Adipose tissue (tissue), 3 donors: ENCODE measurements around the gene MCM3AP. TPM values are rescaled to one million over a fixed set of nuclear protein-coding genes. Genes with fewer than 3 reads are reported as not detected.
"Not testable (repeated sequence)": the region's sequence is repeated elsewhere in the genome, so short reads cannot be mapped to it uniquely, and the experiment has no call there.

Experiments used
- H3K27ac ChIP-seq: one replicate; pipeline ENCODE4 v1.5.1; 2013; ENCODE audit warnings: low read depth, low read length
- WGBS, 3 donors: extraction: QIAGEN DNeasy Blood & Tissue Kit; methylation state at CpG; one replicate each; pipeline ENCODE4 v1.1.7; 2013; 5-methylcytosine and 5-hydroxymethylcytosine counted together
- polyA plus RNA-seq, 3 donors: library from polyadenylated mRNA; stranded (reverse); fragments of 200-250 nt; gene quantifications; one replicate each; pipeline ENCODE4 v1.2.3, GENCODE V29; 2013
- donor health status: healthy with polysubstance abuse.
- donor health status: Bipolar disorder and iron deficiency.
- donor health status: healthy.

MCM3AP gene
- polyA plus RNA-seq, 3 donors: 22.8 to 41.0 (median 39.1) TPM

DNA sequence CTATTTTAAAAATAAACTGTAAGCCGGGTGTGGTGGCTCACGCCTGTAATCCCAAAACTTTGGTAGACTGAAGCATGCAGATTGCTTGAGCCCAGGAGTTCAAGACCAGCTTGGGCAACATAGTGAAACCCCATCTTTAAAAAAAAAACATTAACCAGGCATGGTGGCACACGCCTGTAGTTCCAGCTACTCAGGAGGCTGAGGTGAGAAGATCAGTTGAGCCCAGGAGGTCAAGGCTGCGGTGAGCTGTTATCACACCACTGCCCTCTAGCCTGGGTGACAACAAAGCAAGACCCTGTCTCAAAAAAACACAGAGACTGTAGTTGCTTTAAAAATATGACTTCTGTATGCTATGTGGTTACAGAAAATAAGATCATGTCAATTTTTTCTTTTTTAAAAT lies 32.6 kb downstream of the MCM3AP start:
- WGBS, 3 donors: 94 to 97% (median 95%) methylated on average over 4 of the region's 4 CpGs
- no peak overlapping the region for H3K27ac ChIP-seq

DNA sequence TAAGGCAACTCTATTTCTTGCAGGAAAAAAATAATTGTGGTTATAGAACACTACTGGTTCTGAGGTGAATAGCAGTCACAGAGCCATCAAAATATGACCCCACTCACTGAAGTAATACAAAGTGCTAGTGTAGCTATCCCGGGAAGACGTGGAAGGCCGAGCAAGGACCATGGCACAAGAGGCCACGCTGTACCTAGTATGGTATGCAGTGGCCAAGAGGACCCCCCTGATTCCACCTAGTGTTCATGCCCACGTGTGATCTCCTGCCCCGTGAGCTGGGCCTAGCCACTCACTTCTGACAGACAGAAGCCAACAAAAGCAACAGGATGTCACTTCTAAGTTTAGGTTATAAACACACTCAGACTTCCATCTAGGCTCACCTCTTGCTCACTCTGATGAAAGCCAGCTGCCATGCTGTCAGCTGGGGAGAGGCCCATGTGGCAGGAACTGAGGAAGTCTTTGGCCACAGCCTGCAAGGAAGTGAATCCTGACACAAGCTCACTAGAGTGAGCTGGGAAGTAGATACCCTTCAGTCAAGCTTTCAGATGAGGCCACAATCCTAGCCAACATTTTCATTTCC lies 35.2 kb downstream of the MCM3AP start:
- no peak overlapping the region for H3K27ac ChIP-seq

DNA sequence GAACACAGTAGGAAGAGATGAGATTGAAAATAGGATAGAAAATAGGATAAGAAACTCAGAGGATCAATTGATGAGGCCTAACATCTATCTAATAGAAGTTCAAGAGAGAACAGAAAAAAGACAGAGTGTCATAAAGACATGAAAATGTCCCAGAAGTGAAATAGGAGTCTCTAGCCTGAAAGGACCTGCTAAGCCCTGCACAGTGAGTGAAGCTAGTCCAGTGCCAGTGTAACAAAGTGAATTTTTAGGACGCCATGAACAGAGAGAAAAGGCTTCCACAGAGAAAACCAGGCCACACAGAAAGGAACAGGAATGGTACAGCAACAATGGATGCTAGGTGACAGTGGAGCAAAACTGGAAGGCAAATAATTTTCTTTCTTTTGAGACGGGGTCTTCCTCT lies 36.6 kb downstream of the MCM3AP start:
- 89 to 99% (median 92%) methylated on average over 2 of the region's 2 CpGs for WGBS, 3 donors
- H3K27ac ChIP-seq: no peak overlapping the region

More for the DNA sequence above, 35.2 kb downstream of the MCM3AP start:
- 85 to 92% (median 86%) methylated on average over 6 of the region's 6 CpGs for WGBS, 3 donors

DNA sequence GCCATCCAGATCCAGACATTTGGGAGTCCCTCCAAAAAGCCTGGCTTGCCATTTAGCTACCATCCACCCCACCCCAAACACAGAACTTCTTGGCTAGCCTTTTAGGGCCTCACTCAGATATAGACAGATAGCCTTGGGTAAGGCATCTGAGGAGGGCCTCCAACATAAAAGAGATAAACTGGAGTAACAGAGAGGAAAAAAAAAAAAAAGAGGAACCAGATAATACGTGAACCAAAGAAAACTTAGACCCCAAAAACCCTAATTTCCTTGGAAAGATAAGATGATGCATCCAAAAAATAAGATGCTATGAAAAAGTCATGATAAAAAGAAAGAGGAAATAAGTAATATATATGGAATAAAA lies 37.0 kb downstream of the MCM3AP start:
- no peak overlapping the region for H3K27ac ChIP-seq
- WGBS, 3 donors: 71 to 100% (median 84%) methylated on average over 1 of the region's 1 CpG

DNA sequence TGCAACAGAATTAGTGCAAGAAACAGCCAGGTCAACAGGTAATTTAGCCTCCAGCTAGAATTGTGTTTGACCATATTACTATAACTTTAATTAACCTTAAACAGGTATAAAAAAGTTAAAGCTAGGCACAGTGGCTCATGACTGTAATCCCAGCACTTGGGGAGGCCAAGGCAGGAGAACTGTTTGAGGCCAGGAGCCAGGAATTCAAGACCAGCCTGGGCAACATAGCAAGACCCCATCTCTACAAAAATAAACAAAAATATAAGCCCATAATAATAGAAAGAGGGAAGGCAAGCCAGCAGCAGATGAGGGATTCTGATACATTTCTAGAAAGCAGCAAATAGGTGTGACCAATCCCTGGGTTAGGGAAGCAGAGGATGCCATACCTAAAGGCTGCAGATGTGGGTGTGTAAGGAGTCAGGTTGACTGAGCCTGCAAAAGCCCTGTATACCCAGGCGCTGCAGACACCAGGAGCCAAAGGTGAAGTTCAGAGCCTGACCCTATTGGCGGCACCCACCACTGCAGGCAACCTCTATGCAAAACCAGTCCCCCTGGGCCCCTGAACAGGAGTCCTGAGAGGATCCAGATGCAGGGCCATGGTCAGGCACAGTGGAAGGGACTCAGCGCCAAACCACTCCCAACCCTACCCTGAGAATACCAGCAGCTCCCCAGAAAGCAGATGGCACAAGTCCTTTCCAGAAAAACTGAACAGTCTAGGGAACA lies 37.6 kb downstream of the MCM3AP start:
- no peak overlapping the region for H3K27ac ChIP-seq
- WGBS, 3 donors: 96 to 100% (median 98%) methylated on average over 3 of the region's 3 CpGs

DNA sequence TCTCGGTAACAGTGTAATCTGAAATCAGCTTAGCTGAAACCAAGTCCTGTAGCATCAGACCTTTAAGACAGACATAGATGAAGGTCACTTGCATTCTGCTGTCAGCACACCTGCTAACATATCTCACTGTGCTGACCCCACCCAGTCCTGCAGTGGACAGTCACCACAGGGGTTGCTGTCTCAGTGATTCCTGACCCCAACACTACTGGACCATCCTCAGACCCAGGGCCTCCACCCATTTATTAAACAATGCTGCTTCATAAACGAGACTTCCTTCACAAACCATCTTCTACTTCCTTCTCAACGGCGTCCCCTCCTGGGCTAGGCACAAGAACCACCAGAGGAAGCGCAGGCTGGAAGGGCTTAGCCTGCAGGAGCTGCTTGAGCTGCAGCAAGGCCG lies 39.1 kb downstream of the MCM3AP start:
- 81 to 84% (median 83%) methylated on average over 6 of the region's 6 CpGs for WGBS, 3 donors
- no peak overlapping the region for H3K27ac ChIP-seq

DNA sequence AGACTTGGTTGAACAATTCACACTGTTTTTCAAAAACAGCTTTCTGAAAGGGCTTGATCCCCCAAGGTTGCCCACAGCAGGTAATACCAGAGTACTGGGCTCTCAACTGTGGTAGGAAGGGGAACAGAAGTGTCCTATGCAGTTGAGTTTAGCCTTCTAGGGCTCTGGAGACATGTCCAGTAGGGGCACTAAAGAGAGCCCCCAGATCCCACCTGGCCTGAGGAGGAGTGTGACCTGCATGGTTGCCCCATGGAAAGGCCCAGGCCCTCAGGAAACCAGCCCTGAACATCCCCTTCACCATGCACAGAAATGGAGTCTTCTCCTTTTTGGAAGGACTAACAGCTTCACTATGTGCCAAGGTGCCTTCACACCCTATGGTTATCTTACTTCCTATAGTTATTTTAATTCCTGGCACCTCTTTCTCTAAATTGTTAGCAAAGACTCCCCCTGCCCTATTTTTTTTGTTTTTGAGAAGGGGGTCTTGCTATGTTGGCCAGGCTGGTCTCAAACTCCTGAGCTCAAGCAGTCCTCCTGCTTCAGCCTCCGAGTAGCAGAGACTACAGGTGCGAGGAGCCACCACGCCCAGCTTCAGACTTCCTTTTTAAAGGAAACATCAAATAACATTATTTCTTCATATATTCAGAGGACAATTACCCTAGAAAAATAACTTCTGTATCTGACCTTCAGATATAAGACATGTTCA lies 40.0 kb downstream of the MCM3AP start:
- no peak overlapping the region for H3K27ac ChIP-seq
- 79 to 94% (median 80%) methylated on average over 3 of the region's 3 CpGs for WGBS, 3 donors

DNA sequence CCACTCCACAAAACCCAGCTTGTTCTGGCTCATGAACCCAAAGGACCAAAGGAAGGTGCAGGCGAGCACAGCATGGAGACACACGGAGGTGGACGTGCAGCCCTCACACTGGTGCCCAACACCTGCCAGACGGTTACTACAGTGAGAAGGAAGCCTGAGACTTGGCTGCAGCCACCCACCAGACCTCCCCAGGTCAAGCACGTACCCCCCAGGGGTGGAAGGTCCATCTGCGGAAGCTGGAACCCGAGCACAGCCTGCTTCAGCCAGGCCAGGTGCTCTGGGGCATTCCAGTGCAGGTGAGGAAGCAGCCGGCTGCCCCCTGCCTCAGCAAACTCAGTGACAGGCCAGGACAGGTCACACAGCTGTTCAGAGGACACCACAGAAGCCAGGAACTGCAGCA lies 40.8 kb downstream of the MCM3AP start:
- no peak overlapping the region for H3K27ac ChIP-seq
- 87 to 93% (median 91%) methylated on average over 8 of the region's 8 CpGs for whole genome bisulfite sequencing, 3 donors

DNA sequence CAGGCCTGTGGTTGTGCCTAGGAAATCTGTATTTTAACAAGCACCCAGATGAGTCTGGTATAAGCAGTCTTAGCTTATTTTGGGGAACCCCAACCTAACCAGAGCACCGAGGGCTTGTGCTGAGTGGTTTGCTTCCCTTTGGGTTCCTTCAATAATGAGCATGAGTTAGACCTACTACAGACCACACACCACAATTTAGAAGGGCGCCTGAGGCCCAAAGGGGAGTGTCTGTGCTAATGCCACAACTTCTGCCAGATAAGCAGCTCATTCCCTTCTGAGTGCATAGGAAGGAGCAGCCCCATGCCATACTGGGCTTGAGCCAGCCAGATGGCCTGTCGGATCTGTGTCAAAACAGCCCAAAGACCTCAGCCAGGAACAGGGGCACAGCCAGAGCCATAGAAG lies 41.5 kb downstream of the MCM3AP start:
- WGBS, 3 donors: 91 to 93% (median 92%) methylated on average over 3 of the region's 3 CpGs
- H3K27ac ChIP-seq: no peak overlapping the region

DNA sequence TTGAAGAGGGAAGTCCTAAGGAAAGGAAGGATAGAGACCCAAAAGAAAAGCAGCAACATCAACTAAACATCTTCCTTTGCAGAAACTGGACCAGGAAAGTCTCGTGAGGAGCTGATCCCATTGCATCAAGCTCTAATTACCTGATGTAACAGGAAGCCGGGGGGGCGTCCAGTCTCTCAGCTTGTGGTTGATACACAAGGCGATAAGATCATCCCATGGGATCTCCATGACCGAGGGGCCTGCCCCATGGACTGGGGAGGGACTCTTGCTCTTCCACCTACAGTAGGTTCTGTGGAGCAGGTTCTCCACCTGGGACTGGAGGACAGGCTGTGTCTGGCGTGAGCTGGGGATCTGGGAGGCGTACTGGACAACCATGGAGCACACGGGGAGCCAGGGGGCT lies 42.1 kb downstream of the MCM3AP start:
- no peak overlapping the region for H3K27ac ChIP-seq
- 79 to 90% (median 80%) methylated on average over 8 of the region's 8 CpGs for WGBS, 3 donors

DNA sequence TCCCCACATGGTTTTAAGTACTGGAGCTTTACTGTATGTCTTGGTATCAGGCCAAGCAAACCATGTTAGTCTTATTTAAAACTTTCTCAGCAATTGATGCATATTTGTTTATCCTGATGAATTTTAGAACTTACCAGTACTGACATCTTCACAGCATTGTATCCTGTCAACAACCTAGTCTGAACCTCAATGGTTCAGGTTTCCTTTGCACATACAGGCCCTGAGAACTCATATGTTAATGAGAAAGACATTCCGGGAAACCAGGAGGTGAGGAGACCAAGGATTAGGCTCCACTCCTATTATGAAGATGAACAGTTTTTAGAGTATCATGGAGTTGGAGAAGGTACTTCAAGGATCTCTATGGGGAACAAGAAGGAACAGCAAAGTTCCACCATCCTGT lies 43.8 kb downstream of the MCM3AP start:
- 95 to 98% (median 97%) methylated on average over 1 of the region's 1 CpG for WGBS, 3 donors
- H3K27ac ChIP-seq: not testable (repeated sequence)

DNA sequence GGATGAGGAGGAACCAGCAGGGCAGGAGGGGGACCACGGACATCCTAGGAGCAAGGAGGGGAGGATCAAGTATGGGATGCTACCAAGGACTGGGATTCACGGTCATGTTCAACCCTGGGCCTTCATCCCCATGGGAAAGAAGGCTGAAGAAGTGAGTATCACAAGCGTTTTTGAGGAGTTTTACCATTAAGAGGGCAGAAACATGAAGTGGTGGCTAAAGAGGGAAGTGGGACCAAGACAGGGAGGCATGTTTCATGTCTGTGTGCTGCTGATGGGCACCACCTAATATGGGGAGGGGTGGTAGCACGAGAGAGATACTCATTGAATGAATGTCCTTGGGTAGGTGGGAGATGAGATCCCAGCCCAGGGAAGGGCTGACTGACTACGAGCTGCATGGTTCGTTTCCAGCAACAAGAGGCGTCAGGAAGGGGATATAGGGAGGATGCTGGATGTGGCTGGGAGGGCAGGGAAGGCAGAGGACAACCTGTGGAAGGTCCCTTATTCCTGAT lies 45.5 kb downstream of the MCM3AP start:
- WGBS, 3 donors: 86 to 89% (median 87%) methylated on average over 7 of the region's 7 CpGs
- H3K27ac ChIP-seq: no peak overlapping the region

DNA sequence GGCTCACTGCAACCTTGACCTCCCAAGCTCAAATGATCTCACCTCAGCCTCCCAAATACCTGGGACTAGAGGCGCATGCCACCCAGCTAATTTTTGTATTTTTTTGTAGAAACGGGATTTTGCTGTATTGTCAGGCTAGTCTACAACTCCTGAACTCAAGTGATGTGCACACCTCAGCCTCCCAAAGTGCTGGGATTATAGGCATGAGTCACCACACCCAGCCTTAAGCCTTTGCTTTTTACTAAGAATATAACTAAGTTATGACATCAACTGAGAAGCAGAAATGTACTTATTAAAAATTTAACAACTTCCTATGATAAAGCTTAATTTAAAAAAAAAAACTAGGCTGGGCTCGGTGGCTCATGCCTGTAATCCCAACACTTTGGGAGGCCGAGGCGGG lies 47.9 kb downstream of the MCM3AP start:
- WGBS, 3 donors: 78 to 96% (median 93%) methylated on average over 5 of the region's 5 CpGs

DNA sequence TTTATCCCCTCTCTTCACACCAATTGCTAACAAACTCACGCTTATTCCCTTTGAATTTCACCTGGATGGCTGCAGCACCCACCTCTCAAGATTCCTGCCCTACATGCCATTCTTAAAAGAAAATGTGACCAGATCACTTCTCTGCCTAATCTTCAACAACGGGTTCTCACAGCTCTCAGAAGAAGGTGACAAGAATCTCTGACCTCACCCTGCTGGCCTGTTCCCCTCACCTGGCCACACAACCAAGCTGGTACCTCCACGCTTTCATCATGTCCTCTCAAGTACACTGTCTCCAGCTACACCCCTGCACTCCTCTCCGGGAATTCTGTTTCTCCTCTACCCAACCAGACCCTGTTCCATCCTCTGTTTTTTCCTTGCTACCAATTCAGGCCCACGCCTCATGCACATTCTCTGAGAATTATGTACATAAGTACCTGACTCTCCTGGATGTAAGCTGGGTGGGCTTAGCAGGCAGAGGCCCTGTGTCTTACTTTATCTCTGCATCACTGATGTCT lies 50.9 kb downstream of the MCM3AP start:
- H3K27ac ChIP-seq: no peak overlapping the region
- WGBS, 3 donors: 60 to 78% (median 62%) methylated on average over 5 of the region's 5 CpGs

More for the DNA sequence above, 47.9 kb downstream of the MCM3AP start:
- no peak overlapping the region for H3K27ac ChIP-seq

DNA sequence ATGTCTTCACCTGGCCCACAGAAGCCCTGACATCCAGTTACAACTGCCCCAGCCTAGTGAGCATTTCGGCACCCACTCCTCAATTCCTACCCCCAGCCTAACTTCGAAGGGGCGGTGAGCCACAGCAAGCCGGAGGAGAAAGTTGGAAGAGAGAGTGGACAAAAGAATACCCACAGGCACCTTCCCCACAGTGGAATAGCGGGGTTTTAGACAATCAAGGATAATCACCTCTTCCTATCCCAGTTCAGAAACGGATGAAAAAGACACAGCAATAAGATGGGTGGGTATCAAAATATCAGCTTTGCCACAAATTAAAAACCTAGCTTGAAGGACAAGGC lies 55.5 kb downstream of the MCM3AP start:
- WGBS, 3 donors: 86 to 93% (median 91%) methylated on average over 6 of the region's 6 CpGs
- no peak overlapping the region for H3K27ac ChIP-seq

DNA sequence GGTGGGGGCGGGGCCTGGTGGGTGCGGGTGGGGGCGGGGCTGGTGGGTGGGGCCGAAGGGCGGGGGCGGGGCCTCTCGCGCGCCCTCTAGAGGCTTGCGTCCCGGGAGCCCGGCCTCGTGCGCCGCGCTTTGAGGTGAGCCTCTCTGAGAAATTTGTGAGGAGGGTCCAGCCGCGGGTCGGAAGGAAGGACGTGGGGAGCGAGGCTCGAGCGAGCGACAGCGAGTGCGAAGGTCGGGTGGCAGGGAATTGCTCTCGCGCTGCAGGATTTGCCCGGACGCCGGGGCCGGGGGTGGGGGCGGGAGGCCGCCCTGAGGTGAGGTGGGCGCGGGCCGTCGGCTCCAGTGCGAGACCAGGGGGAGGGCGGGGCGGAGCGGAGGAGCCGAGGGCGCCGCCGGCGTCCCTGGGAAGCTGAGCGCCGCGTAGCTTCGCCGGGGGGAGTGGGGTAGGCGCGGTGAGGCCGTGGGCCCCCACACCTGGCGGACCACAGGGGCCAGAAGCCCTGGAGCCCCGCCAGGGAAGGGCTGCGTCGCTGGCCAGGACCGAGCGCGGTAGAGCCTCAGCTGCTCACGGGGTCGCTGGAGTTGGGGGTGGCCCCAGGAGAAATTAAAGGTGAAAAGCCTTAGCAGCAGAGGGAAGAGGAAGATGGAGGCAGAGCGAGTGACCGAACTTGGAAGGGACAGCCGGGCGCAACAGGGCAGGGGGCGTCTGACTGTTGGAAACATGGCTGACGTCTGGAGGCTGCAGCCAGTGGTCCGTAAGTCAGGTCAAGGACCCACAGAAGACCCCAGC lies 56.1 kb downstream of the MCM3AP start:
- 3% methylated on average over 52 to 72 of the region's 72 CpGs for WGBS, 3 donors
- no peak overlapping the region for H3K27ac ChIP-seq

DNA sequence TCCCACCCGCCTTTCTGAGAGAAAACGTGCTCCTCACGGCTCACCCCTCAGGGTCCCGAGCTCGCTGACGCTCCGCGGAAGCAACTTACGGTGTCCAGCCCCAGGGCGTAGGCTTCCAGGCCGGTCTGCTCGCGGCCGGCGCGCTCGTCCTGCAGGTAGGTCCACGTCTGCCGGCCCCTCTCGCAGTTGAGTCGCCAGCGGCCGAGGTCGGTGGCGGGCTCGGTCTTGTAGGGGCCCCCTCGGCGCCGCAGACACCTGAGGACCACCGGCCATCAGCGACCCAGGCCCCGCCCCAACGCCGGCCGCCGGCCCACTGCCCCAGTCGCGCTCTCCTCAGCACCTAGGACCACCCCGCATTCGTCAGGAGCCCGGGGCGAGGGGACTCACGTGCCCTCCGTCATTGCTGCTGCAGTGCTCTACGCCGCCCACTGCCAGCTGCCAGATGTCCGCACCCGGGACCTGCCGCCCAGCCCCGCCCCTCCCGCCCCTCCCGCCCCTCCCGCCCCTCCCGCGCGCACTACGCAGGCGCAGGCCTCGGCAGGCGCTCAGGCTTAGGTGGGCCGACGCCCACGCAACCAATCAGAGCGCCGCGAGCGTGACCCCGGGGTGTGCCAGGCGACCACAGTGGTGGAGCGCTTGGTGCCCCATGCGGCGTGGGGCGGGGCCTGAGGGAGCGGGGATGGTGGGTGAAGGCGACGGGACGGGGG lies 56.9 kb downstream of the MCM3AP start, which contains the start of gene LSS:
Gene LSS (minus strand): TSS at position 430 of the 707 bp plus-strand sequence. CDS start 29 bp downstream, at position 401.
- H3K27ac ChIP-seq: no peak within 1 kb of the TSS
- WGBS, 3 donors: 0% methylated on average over 59 to 77 of the region's 77 CpGs

DNA sequence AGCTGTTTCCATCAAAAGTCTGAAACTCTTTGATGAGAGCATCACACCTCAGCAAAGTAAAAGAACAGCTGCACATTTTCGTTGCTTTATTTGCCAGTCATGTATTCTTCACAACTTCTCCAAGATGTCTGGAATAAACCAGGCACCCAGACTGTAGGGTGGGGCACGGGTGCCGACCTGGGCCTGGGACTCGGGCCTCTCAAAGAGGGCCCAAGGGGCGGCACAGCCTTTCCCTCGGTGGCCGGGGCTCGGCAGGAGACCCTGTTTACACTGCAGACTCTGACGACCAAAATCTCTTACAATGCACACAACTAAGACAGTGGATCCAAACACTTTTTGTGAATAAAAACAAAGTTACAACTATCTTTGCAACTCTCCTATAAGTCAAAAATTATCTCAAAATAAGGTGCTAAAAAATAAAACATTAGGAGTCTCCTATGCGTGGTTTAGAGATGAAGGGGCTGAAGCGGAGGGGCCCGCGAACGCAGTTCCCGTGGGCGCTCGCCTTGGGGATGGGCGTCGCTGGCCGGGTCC lies 57.5 kb downstream of the MCM3AP start:
- WGBS, 3 donors: 1 to 4% (median 3%) methylated on average over 20 of the region's 20 CpGs
- no peak overlapping the region for H3K27ac ChIP-seq
